Body of pancreas (tissue), 4 donors: ENCODE data around the gene NUBP1. TPM values are rescaled to one million over a fixed set of nuclear protein-coding genes. Genes with fewer than 3 reads are reported as not detected.

Experiments used
- ATAC-seq: fragments of 150-250 bp; one replicate; pipeline ENCODE4 v1.9.1; 2016
- DNase-seq, 4 donors: peaks; one replicate each; pipeline ENCODE4 v3.0.0-alpha.2; 2019
- H3K27ac ChIP-seq, 4 donors: fragments of 200-600 bp; sonication (generic); 1 replicate in 3 of 4; 2 replicates in 1 of 4; pipeline versions ENCODE4 v1.5.1 to v1.6.1; 2016 to 2019; ENCODE audit warnings: mild to moderate bottlenecking in 1 of 4, mixed read lengths in 1 of 4, moderate library complexity in 1 of 4
- H3K27me3 ChIP-seq, 2 donors: fragments of 200-600 bp; sonication (generic); one replicate each; pipeline ENCODE4 v1.6.0; 2016; ENCODE audit warnings: mild to moderate bottlenecking in 1 of 2
- H3K36me3 ChIP-seq, 2 donors: fragments of 200-600 bp; sonication (generic); replicated peaks in 1 of 2; 2 replicates each; pipeline ENCODE4 v1.5.1; 2016; ENCODE audit warnings: low read depth in 2 of 2; ENCODE audit not compliant: insufficient read depth in 1 of 2
- H3K4me1 ChIP-seq: fragments of 200-600 bp; sonication (generic); one replicate; pipeline ENCODE4 v1.6.0; 2016
- H3K4me3 ChIP-seq, 2 donors: fragments of 200-600 bp; sonication (generic); 1 replicate in 1 of 2; 2 replicates in 1 of 2; pipeline ENCODE4 v1.5.1; 2016 to 2019
- H3K9me3 ChIP-seq, 3 donors: fragments of 200-600 bp; sonication (generic); 1 replicate in 2 of 3; 2 replicates in 1 of 3; pipeline ENCODE4 v1.5.1; 2016
- POLR2A ChIP-seq, 3 donors: fragments of 450-650 bp; IDR thresholded peaks; one replicate each; pipeline ENCODE4 v1.6.1; 2016; ENCODE audit warnings: antibody characterized with exemption in 3 of 3, mild to moderate bottlenecking in 2 of 3
- WGBS, 2 donors: methylation state at CpG; one replicate each; pipeline ENCODE4 v1.1.5; 2017; 5-methylcytosine and 5-hydroxymethylcytosine counted together
- intact Hi-C: fragments of 100-400 bp; cut with DNase I; formaldehyde crosslinking; loops from one replicate; pipeline ENCODE4 v1.15.1; 2023
- small RNA-seq: library from RNA; depleted of rRNA; stranded (forward); fragments of <200 nt; gene quantifications from one replicate; pipeline ENCODE3, GENCODE V24; 2016
- total RNA-seq, 2 donors: library from RNA; depleted of rRNA; stranded (reverse); fragments of >200 nt; gene quantifications; one replicate each; pipeline ENCODE4 v1.1.0, GENCODE V29; 2016
- TF ChIP-seq, protein P1 (sequence below), 7 experiments: fragments of 450-650 bp in 4 of 7; fragments of 200-600 bp in 3 of 7; sonication (generic) in 3 of 7; IDR thresholded peaks; one replicate each; pipeline ENCODE4 v1.5.1; 2016 to 2019; ENCODE audit warnings: antibody characterized with exemption in 7 of 7

NUBP1 gene
- total RNA-seq, 2 donors from 2014 or later, result 13.8 to 31.9 TPM

DNA sequence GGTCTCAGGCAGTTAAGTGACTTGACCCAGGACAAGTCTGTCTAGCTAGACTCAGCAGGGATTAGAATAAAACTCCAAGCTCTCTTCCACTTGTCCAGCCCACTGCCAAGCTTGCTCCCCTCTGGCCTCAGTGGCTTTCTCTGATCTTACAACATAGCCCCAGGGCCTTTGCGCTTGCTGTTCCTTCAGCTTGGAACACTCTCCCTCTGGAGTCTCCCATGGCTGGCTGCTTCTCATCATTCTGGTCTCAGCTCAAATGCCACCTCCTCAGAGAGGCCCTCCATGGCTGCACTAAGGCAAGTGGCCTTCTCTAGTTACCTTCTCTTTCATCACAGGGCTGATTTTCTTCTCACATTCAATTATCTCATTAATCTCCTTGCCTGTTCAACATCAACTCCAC lies 73.9 kb downstream of the NUBP1 start:
- ATAC-seq (no peak), DNase-seq (no peak)
- no peaks in the 10 kb centered on the region for H3K27me3 ChIP-seq
- TF ChIP-seq POLR2A (IDR thresholded peaks at IDR 0.05), result no peak
- TF ChIP-seq, protein P1, sequence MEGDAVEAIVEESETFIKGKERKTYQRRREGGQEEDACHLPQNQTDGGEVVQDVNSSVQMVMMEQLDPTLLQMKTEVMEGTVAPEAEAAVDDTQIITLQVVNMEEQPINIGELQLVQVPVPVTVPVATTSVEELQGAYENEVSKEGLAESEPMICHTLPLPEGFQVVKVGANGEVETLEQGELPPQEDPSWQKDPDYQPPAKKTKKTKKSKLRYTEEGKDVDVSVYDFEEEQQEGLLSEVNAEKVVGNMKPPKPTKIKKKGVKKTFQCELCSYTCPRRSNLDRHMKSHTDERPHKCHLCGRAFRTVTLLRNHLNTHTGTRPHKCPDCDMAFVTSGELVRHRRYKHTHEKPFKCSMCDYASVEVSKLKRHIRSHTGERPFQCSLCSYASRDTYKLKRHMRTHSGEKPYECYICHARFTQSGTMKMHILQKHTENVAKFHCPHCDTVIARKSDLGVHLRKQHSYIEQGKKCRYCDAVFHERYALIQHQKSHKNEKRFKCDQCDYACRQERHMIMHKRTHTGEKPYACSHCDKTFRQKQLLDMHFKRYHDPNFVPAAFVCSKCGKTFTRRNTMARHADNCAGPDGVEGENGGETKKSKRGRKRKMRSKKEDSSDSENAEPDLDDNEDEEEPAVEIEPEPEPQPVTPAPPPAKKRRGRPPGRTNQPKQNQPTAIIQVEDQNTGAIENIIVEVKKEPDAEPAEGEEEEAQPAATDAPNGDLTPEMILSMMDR (IDR thresholded peaks at IDR 0.05), result no peak
- H3K27ac ChIP-seq, result no peak overlapping the region
- no peaks in the 10 kb centered on the region for H3K9me3 ChIP-seq
- 95 to 100% methylated on average over 1 of the region's 1 CpG for WGBS, 2 donors
- no peaks in the 10 kb centered on the region for H3K36me3 ChIP-seq
- H3K4me3 ChIP-seq, result no peak overlapping the region
- peaks cover 16% of the 10 kb centered on the region for H3K4me1 ChIP-seq
- intact Hi-C loops, result no loop called here

DNA sequence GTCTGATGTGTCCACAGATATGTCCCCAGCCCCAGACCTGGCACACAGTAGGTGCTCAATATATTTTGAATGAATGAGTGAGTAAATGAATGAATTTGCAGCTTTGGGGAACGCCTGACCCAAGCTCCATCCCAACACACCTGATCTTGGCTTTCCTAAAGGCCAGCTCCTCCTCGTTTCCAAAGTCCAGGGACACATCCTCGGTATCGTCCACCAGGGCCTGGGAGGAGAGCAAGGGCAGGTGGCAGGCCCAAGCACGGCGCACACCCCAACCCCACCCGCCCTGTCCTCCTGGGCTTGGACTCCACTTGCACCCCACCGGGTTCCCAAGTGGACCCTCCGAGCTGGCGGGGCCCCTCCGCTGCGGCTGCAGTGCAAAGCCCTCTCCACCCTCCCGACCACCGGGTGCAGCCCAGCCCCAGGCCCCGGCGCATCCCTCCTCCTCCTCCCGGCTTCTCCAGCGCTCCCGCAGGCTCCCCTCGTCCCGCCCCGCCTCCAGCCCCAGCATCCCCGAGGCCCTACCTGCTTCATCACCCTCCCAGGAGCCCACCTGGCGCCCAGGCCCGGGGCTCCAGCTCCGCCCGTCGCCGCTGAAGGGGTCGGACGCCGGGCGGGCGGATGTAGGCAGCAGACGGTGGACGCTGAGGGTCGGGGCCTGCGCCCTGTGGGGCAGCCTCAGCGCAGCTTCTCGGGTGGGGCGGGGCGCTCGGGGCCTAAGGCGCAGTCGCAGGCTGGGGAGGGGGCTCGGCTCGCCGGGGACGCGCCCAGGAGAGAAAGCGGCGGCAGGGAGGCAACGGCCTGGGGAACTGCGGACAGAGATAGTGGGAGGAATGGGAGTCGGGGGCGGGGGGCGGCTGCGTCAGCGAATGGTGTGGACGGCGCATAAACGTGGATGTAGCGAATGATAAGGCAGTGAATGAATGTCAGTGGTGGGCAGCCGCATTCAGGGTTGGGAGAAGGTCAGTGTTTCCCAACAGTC lies 74.6 kb downstream of the NUBP1 start, which contains the start of gene TVP23A:
TSS of gene TVP23A (minus strand) at position 832 of the 979 bp plus-strand sequence. CDS start at position 531, 301 bp downstream.
- Histone ChIP-seq H3K27me3 (no peaks in the 10 kb centered on the region), H3K36me3 (no peaks in the 10 kb centered on the region), H3K4me3 (no peak within 1 kb of the TSS), H3K4me1 (peaks cover 23% of the 10 kb centered on the region), H3K27ac (no peak within 1 kb of the TSS), H3K9me3 (no peaks in the 10 kb centered on the region)
- intact Hi-C loops, result no loop called here
- ATAC-seq (no peak), DNase-seq (no peak)
- WGBS, 2 donors, result 74 to 75% methylated on average over 39 to 46 of the region's 64 CpGs
- TF ChIP-seq, protein P1 (IDR thresholded peaks at IDR 0.05), result no peak
- TF ChIP-seq POLR2A (IDR thresholded peaks at IDR 0.05), result no peak

Small RNA genes within 50 kb of the gene (small RNA-seq; reads per million reads assigned to genes)
- gene MTND4LP24, result not detected
- gene MTND6P33, result not detected

Other genes starting within 250 kb of the NUBP1 start
- 10 to 100 TPM in 1 of 2 donors, 1 to 10 TPM in 1; 8.6 to 17.9 TPM for gene EMP2, start 163.2 kb upstream of the NUBP1 start, total RNA-seq
- gene TEKT5, start 48.9 kb upstream of the NUBP1 start, total RNA-seq, result not detected
- not detected for gene TVP23A, start 75.0 kb downstream of the NUBP1 start, total RNA-seq
- 1 to 10 TPM; 6.5 to 6.6 TPM for gene CIITA, start 133.4 kb downstream of the NUBP1 start, total RNA-seq
- gene DEXI, start 198.6 kb downstream of the NUBP1 start, total RNA-seq, result 10 to 100 TPM; 29.8 to 51.1 TPM
- 10 to 100 TPM; 15.0 to 21.4 TPM for gene CLEC16A, start 200.7 kb downstream of the NUBP1 start, total RNA-seq